DND-41 (cell line): Measurements from ENCODE around the gene KIFC3.
A peak's percentile ranks its signal among the peaks of the same experiment; 100 is the strongest.

Experiments used
- ATAC-seq: fragments of 200-7000 bp; cut with Tn5 transposase; 3 replicates; pipeline ENCODE4 v1.9.1; 2021; ENCODE audit warnings: low read depth; ENCODE audit not compliant: insufficient read depth
- DNase-seq: peaks from one replicate; pipeline ENCODE4 v3.0.0-alpha.2; 2020
- H2AFZ ChIP-seq: 2 replicates; pipeline ENCODE4 v1.6.0; 2012; ENCODE audit warnings: low read depth, low read length
- H3K27ac ChIP-seq: 2 replicates; pipeline ENCODE4 v1.5.1; 2012; ENCODE audit warnings: low read length, inconsistent platforms
- H3K27me3 ChIP-seq: fragments of 200-600 bp; sonication (generic); 2 replicates; pipeline ENCODE4 v1.6.0; 2012; ENCODE audit warnings: low read length, mild to moderate bottlenecking, inconsistent platforms; ENCODE audit not compliant: insufficient read depth, poor library complexity
- H3K36me3 ChIP-seq: 2 replicates; pipeline ENCODE4 v1.5.1; 2012; ENCODE audit warnings: low read length, inconsistent platforms; ENCODE audit not compliant: insufficient read depth
- H3K4me1 ChIP-seq: 2 replicates; pipeline ENCODE4 v1.5.1; 2012; ENCODE audit warnings: mild to moderate bottlenecking, low read length; ENCODE audit not compliant: insufficient read depth
- H3K4me2 ChIP-seq: 2 replicates; pipeline ENCODE4 v1.6.0; 2012; ENCODE audit warnings: mild to moderate bottlenecking, moderate library complexity, low read length, inconsistent platforms; ENCODE audit not compliant: insufficient read depth
- H3K4me3 ChIP-seq, 2 experiments: fragments of 200-600 bp in 1 of 2; shearing (Covaris generic) in 1 of 2; 2 replicates each; pipeline ENCODE4 v1.5.1; 2012 to 2016; ENCODE audit warnings: inconsistent platforms in 2 of 2, low read length in 2 of 2, mild to moderate bottlenecking in 2 of 2, low read depth in 1 of 2, moderate library complexity in 1 of 2
- H3K79me2 ChIP-seq: 2 replicates; pipeline ENCODE4 v1.6.0; 2012; ENCODE audit warnings: low read length, inconsistent platforms; ENCODE audit not compliant: insufficient read depth
- H3K9ac ChIP-seq: 2 replicates; pipeline ENCODE4 v1.6.0; 2012; ENCODE audit warnings: low read depth, mild to moderate bottlenecking, inconsistent platforms, low read length, moderate library complexity
- H3K9me3 ChIP-seq: 2 replicates; pipeline ENCODE4 v1.5.1; 2012; ENCODE audit warnings: low read length, moderate library complexity, mild to moderate bottlenecking, inconsistent platforms; ENCODE audit not compliant: insufficient read depth, severe bottlenecking
- H4K20me1 ChIP-seq: 2 replicates; pipeline ENCODE4 v1.6.0; 2012; ENCODE audit warnings: low read length; ENCODE audit not compliant: insufficient read depth
- EZH2 ChIP-seq: IDR thresholded peaks from 3 replicates; pipeline ENCODE4 v1.6.1; 2012; ENCODE audit warnings: borderline replicate concordance, low read depth, mild to moderate bottlenecking, moderate library complexity, low read length, inconsistent platforms; ENCODE audit not compliant: severe bottlenecking
- TF ChIP-seq, protein P1 (sequence below): IDR thresholded peaks from 2 replicates; pipeline ENCODE4 v1.5.1; 2012; ENCODE audit warnings: borderline replicate concordance, low read length, moderate library complexity, mild to moderate bottlenecking; ENCODE audit not compliant: poor library complexity, severe bottlenecking; ENCODE audit errors: extremely low read depth

KIFC3 gene

DNA sequence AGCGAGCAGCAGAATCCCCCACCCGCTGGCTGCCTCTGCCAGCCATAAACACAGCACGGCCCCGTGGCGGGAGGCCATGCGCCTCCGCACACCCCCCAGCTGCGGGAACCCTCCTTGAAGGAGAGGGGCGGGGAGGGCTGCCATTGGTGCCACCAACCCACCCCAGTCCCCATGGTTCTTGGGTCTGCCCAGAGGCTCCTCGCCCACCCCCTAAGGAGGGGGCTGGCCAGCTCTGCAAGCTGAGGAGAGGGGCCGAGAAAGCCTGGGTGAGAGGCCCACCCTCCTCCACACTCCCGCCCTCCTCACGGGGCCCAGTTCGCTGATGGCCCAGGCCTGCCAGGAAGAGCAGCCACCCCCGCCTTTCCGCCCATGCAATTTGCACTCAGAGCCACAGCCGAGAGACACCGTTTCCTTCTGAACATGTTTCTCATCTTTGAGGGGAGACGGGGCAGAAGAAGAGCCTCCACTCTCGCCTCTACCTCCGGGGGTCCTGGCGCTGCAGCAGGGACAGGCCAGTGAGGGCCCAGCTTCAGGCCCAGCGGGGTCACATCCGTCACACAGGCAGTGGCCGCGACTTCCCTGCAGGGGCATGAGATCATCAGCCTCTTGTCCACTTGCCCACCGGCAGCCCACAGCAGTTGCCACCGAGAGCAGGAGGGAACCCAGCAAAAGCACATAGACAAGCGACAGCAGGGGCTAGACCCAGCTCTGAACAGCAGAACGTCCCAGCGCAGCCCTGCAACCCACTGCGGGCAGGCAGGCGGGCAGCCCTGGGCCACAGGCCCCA lies 43.8 kb downstream of the KIFC3 start:
- no peaks in the 10 kb centered on the region for H3K9me3 ChIP-seq
- ATAC-seq (no peak), DNase-seq (no peak)
- no peak overlapping the region for H3K4me3 ChIP-seq
- H3K4me2 ChIP-seq = no peak overlapping the region
- no peak overlapping the region for H2AFZ ChIP-seq
- H3K9ac ChIP-seq = no peak overlapping the region
- no peak for TF ChIP-seq EZH2
- TF ChIP-seq, protein P1, sequence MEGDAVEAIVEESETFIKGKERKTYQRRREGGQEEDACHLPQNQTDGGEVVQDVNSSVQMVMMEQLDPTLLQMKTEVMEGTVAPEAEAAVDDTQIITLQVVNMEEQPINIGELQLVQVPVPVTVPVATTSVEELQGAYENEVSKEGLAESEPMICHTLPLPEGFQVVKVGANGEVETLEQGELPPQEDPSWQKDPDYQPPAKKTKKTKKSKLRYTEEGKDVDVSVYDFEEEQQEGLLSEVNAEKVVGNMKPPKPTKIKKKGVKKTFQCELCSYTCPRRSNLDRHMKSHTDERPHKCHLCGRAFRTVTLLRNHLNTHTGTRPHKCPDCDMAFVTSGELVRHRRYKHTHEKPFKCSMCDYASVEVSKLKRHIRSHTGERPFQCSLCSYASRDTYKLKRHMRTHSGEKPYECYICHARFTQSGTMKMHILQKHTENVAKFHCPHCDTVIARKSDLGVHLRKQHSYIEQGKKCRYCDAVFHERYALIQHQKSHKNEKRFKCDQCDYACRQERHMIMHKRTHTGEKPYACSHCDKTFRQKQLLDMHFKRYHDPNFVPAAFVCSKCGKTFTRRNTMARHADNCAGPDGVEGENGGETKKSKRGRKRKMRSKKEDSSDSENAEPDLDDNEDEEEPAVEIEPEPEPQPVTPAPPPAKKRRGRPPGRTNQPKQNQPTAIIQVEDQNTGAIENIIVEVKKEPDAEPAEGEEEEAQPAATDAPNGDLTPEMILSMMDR = no peak
- H4K20me1 ChIP-seq = peaks cover 10% of the 10 kb centered on the region; the same call in 1 of the 2 replicates
- peaks cover 41% of the 10 kb centered on the region for H3K36me3 ChIP-seq
- no peaks in the 10 kb centered on the region for H3K4me1 ChIP-seq
- no peak overlapping the region; the same call in 1 of the 2 replicates for H3K27ac ChIP-seq
- H3K27me3 ChIP-seq = no peaks in the 10 kb centered on the region
- no peaks in the 10 kb centered on the region for H3K79me2 ChIP-seq

DNA sequence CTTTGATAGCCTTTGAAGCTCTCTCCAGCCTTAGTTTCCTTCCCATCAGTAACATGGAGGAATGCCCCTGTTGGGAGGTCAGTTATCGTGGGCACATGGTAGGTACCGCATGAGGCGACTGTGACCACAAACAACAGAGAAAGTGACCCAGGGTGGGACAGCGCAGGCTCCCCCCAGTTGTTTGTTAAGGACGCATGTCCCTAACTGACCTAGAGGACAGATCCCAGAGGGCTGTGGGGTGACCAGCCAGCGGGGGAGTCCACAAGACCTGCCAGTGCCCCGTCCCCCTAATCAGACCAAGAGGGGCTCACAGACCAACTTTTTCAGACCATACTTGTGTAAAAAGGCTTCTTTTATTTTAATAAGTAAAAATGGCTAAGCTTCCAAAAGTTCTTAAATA lies 44.4 kb downstream of the KIFC3 start:
- DNase-seq (no peak), ATAC-seq (no peak)
- H3K27ac ChIP-seq = peak overlapping the region; percentile 50
- peaks cover 47% of the 10 kb centered on the region for H3K36me3 ChIP-seq
- H3K27me3 ChIP-seq = no peaks in the 10 kb centered on the region
- H4K20me1 ChIP-seq = peaks cover 10% of the 10 kb centered on the region; the same call in 1 of the 2 replicates
- H3K9ac ChIP-seq = no peak overlapping the region
- H3K4me3 ChIP-seq = no peak overlapping the region
- no peaks in the 10 kb centered on the region for H3K4me1 ChIP-seq
- H3K9me3 ChIP-seq = no peaks in the 10 kb centered on the region
- H3K79me2 ChIP-seq = no peaks in the 10 kb centered on the region
- H2AFZ ChIP-seq = no peak overlapping the region
- TF ChIP-seq, protein P1 = no peak
- no peak for TF ChIP-seq EZH2
- no peak overlapping the region for H3K4me2 ChIP-seq

DNA sequence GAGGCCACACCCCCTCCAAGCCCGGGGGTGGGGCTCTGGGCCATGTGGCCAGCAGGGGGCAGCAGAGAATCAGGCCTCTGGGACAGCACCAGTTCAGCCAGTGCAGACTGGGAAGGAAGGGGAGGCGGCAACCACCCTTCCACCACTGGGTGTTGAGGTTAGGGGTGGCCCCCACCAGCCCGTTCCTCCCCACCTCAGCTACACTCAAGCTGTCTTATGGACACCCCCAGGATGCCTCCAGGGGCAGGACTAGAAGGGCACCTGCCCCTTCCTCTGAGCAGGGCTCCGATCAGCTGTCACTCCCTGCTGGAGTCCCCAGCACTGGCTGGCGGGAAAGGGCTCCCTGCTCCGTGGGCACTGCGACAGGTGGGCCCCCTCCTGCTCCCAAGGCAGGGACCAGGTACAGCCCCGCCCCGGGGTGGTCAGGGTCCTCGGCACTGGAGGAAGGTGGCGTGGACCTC lies 44.9 kb downstream of the KIFC3 start:
- H3K4me2 ChIP-seq = no peak overlapping the region
- H2AFZ ChIP-seq = no peak overlapping the region
- H3K27me3 ChIP-seq = no peaks in the 10 kb centered on the region
- TF ChIP-seq, protein P1 = peak; percentile 97
- TF ChIP-seq EZH2 = no peak
- no peaks in the 10 kb centered on the region for H3K79me2 ChIP-seq
- peaks cover 53% of the 10 kb centered on the region for H3K36me3 ChIP-seq
- no peaks in the 10 kb centered on the region for H3K9me3 ChIP-seq
- H4K20me1 ChIP-seq = peaks cover 10% of the 10 kb centered on the region; the same call in 1 of the 2 replicates
- peak overlapping the region; percentile 50 for H3K27ac ChIP-seq
- H3K4me3 ChIP-seq = no peak overlapping the region
- peak; percentile 85 for DNase-seq
- no peaks in the 10 kb centered on the region for H3K4me1 ChIP-seq
- peak; percentile 93 for ATAC-seq
- H3K9ac ChIP-seq = no peak overlapping the region
